Keratinocyte (primary cell): ENCODE data around the gene HIVEP2.

Experiments used
- EZH2 ChIP-seq: IDR thresholded peaks from one replicate; pipeline ENCODE4 v1.6.1; 2012; ENCODE audit warnings: inconsistent platforms, mild to moderate bottlenecking, low read length, moderate library complexity
- TF ChIP-seq, protein P1 (sequence below), 3 experiments: IDR thresholded peaks in 1 of 3; conservative IDR thresholded peaks in 1 of 3; optimal IDR thresholded peaks in 1 of 3; 2 replicates in 2 of 3; 3 replicates in 1 of 3; pipeline versions ENCODE3 to v1.5.1; 2011; ENCODE audit warnings: low read length in 3 of 3, mild to moderate bottlenecking in 3 of 3, moderate library complexity in 2 of 3, control low read depth in 1 of 3, inconsistent platforms in 1 of 3; ENCODE audit not compliant: insufficient read depth in 2 of 3; ENCODE audit errors: extremely low read depth in 1 of 3

DNA sequence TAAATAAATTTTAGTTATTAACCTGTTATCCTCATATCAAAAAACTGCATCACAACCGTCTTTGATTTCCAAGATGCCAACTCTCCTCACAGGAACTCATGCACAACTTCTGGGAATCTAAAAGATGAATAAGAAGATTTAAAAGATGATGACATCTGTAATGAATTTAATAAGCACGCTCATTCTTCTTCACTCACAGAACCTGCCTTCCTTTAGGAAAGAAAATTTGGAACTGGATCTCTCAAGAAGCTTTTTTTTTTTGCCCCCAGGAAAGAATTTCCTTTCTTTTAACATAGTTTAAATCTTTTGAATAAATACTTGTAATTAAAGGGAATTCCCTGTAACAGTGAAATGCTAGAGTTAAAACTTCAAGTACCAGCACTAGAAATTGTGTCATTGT is 161.5 kb downstream of the HIVEP2 start:
- TF ChIP-seq, protein P1, sequence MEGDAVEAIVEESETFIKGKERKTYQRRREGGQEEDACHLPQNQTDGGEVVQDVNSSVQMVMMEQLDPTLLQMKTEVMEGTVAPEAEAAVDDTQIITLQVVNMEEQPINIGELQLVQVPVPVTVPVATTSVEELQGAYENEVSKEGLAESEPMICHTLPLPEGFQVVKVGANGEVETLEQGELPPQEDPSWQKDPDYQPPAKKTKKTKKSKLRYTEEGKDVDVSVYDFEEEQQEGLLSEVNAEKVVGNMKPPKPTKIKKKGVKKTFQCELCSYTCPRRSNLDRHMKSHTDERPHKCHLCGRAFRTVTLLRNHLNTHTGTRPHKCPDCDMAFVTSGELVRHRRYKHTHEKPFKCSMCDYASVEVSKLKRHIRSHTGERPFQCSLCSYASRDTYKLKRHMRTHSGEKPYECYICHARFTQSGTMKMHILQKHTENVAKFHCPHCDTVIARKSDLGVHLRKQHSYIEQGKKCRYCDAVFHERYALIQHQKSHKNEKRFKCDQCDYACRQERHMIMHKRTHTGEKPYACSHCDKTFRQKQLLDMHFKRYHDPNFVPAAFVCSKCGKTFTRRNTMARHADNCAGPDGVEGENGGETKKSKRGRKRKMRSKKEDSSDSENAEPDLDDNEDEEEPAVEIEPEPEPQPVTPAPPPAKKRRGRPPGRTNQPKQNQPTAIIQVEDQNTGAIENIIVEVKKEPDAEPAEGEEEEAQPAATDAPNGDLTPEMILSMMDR (optimal IDR thresholded peaks at IDR 0.05 in 1 of 3, IDR thresholded peaks at IDR 0.05 in 1 of 3, conservative IDR thresholded peaks at IDR 0.05 in 1 of 3; ENCODE audit: extremely low read depth in 1 of 3, insufficient read depth in 2 of 3, low read length in 3 of 3), result no peak
- TF ChIP-seq EZH2, result no peak
